Cardiac muscle cell (in vitro differentiated cells and primary cell): ENCODE measurements around the gene GUCY2F. TPM values are rescaled to one million over a fixed set of nuclear protein-coding genes. Genes with fewer than 3 reads are reported as not detected.

Experiments
- DNase-seq, 2 donors: peaks; one replicate each; pipeline versions ENCODE4 v3.0.0 to v3.0.0-alpha.2; 2010 to 2017; ENCODE audit warnings: low read depth in 1 of 2, low spot score in 1 of 2
- H3K27ac ChIP-seq: fragments of 200-600 bp; sonication (generic); 2 replicates; pipeline ENCODE4 v1.5.1; 2016
- H3K27me3 ChIP-seq: fragments of 200-600 bp; sonication (generic); 2 replicates; pipeline ENCODE4 v1.6.0; 2016; ENCODE audit warnings: control low read depth
- H3K36me3 ChIP-seq: fragments of 200-600 bp; sonication (generic); 2 replicates; pipeline ENCODE4 v1.5.1; 2016; ENCODE audit warnings: control low read depth
- H3K4me1 ChIP-seq: fragments of 200-600 bp; sonication (generic); 2 replicates; pipeline ENCODE4 v1.8.1; 2017; ENCODE audit warnings: low read depth, mild to moderate bottlenecking, mixed run types
- H3K4me3 ChIP-seq: fragments of 200-600 bp; sonication (generic); 2 replicates; pipeline ENCODE4 v1.5.1; 2016; ENCODE audit warnings: mild to moderate bottlenecking
- H3K9me3 ChIP-seq: fragments of 200-600 bp; sonication (generic); 2 replicates; pipeline ENCODE4 v1.5.1; 2017; ENCODE audit warnings: low read depth, mild to moderate bottlenecking, control low read depth
- CTCF ChIP-seq: IDR thresholded peaks from 2 replicates; pipeline ENCODE4 v1.5.1; 2012; ENCODE audit warnings: low read depth, mild to moderate bottlenecking, low read length
- polyA plus RNA-seq: library from polyadenylated mRNA; unstranded; fragments of >200 nt; fragmentation: Nextera tagmentation; extraction: Ambion mirVana; gene quantifications from 2 replicates; pipeline ENCODE4 v1.2.1, GENCODE V29; 2016
- total RNA-seq: library from RNA; depleted of rRNA; stranded (reverse); fragments of >200 nt; gene quantifications from 2 replicates; pipeline ENCODE4 v1.2.3, GENCODE V29; 2016

Gene GUCY2F
- total and polyA plus RNA-seq, 2 experiments from 2014 or later, result not detected

- no peak for TF ChIP-seq CTCF
- no peaks in the 10 kb centered on the region for H3K36me3 ChIP-seq
- H3K4me3 ChIP-seq, result no peak overlapping the region
- no peaks in the 10 kb centered on the region for H3K27me3 ChIP-seq
- no peak overlapping the region for H3K27ac ChIP-seq
- no peaks in the 10 kb centered on the region for H3K9me3 ChIP-seq
- H3K4me1 ChIP-seq, result no peaks in the 10 kb centered on the region
- no peak for DNase-seq
These were observed 99.6 kb downstream of the GUCY2F start for GRCh38 chrX:109382332-109382731.

GRCh38 chrX:109378281-109378680 lies 103.6 kb downstream of the GUCY2F start:
- no peaks in the 10 kb centered on the region for H3K4me1 ChIP-seq
- TF ChIP-seq CTCF, result no peak
- no peaks in the 10 kb centered on the region for H3K27me3 ChIP-seq
- no peak overlapping the region for H3K4me3 ChIP-seq
- DNase-seq, result peak in 1 of 2 donors; percentile 43
- no peaks in the 10 kb centered on the region for H3K9me3 ChIP-seq
- no peaks in the 10 kb centered on the region for H3K36me3 ChIP-seq
- no peak overlapping the region for H3K27ac ChIP-seq

- TF ChIP-seq CTCF, result no peak
- Histone ChIP-seq H3K36me3 (no peaks in the 10 kb centered on the region), H3K4me3 (no peak overlapping the region), H3K4me1 (no peaks in the 10 kb centered on the region), H3K27me3 (no peaks in the 10 kb centered on the region), H3K27ac (no peak overlapping the region), H3K9me3 (no peaks in the 10 kb centered on the region)
- DNase-seq, result no peak
These were observed 107.5 kb downstream of the GUCY2F start for GRCh38 chrX:109374262-109374960.

GRCh38 chrX:109373468-109373867 lies 108.4 kb downstream of the GUCY2F start:
- Histone ChIP-seq H3K4me1 (no peaks in the 10 kb centered on the region), H3K27me3 (no peaks in the 10 kb centered on the region), H3K27ac (no peak overlapping the region), H3K9me3 (no peaks in the 10 kb centered on the region), H3K36me3 (no peaks in the 10 kb centered on the region), H3K4me3 (no peak overlapping the region)
- no peak for TF ChIP-seq CTCF
- no peak for DNase-seq

GRCh38 chrX:109372716-109373115 lies 109.2 kb downstream of the GUCY2F start:
- H3K27ac ChIP-seq, result no peak overlapping the region
- no peaks in the 10 kb centered on the region for H3K27me3 ChIP-seq
- no peaks in the 10 kb centered on the region for H3K9me3 ChIP-seq
- no peaks in the 10 kb centered on the region for H3K36me3 ChIP-seq
- no peaks in the 10 kb centered on the region for H3K4me1 ChIP-seq
- DNase-seq, result no peak
- no peak for TF ChIP-seq CTCF
- H3K4me3 ChIP-seq, result no peak overlapping the region
